ENCODE results near the gene DYNC2H1.
A peak's percentile ranks its signal among the peaks of the same experiment; 100 is the strongest.
"Not testable (repeated sequence)": the region's sequence is repeated elsewhere in the genome, so short reads cannot be mapped to it uniquely, and the experiment has no call there.

The DYNC2H1 gene

GRCh38 chr11:103368145-103368544 lies 258.9 kb downstream of the DYNC2H1 start:
- DNase-seq (ENCODE audit: low read depth): peak; percentile 53

DNA sequence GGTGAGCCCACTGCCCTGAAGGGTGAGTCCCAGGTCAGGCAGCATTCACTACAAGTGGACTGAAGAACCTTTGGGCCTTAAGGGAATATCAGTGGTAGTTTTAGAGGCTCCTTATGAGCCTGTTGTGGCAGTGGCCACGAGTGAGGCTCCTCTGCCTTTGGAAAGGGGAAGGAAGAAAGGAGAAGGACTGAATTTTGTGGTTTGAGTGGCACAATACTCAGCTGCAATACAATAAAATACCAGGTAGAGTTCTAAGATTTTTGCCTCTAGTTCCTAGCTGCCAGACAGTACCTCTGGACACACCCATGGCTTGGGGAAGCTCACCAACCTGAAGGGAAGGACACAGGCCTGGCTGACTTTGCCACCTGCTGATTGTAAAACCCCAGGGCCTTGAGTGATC lies 260.9 kb downstream of the DYNC2H1 start:
- no peak for DNase-seq (ENCODE audit: low read depth)

- no peak for DNase-seq (ENCODE audit: low read depth)
These were observed 263.7 kb downstream of the DYNC2H1 start for GRCh38 chr11:103372906-103373305.

- DNase-seq (ENCODE audit: low read depth): not testable (repeated sequence)
These were observed 265.0 kb downstream of the DYNC2H1 start for GRCh38 chr11:103374227-103374626.

GRCh38 chr11:103378931-103379330 lies 269.7 kb downstream of the DYNC2H1 start:
- DNase-seq (ENCODE audit: low read depth): no peak

DNA sequence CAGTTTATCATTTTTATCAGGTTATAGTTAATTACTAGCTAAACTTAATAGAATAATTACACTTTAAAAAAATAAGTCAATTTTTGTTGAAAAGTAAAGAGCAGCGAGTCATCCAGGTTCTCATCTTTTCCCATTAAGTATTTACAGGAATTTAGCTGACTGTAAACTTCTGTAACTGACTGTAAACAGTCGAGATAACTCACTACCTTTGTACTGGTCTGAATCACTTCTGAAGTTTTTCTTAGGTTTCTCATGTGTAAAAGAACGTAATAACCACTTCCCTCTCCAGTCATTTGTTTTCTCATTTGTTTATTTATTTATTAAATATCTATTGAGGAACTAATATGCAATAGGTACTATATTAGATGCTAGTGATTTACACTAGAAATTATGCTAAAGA lies 270.8 kb downstream of the DYNC2H1 start:
- no peak for DNase-seq (ENCODE audit: low read depth)

- no peak for DNase-seq (ENCODE audit: low read depth)
These were observed 275.4 kb downstream of the DYNC2H1 start for GRCh38 chr11:103384652-103385051.

DNA sequence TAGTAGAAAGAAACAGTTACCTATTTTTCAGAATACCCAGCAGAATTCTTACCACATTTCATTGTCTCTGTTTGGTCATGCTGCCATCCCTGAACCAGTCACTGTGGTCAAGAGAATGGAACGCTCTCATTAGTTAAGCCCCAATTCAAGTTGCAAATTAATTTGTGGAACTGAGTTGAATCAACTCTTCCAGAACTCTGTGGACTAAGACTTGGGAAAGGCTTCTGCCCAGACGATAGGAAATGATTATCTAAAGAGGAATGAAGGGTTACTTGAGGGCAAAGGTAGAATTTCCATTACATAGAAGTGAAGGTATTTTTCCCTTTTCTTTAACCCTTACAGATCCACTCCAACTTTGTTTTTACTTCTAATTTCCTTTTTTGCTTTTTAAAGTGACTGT lies 286.4 kb downstream of the DYNC2H1 start:
- DNase-seq (ENCODE audit: low read depth): peak; percentile 85

GRCh38 chr11:103396237-103396636 lies 287.0 kb downstream of the DYNC2H1 start:
- DNase-seq (ENCODE audit: low read depth): peak; percentile 31

DNA sequence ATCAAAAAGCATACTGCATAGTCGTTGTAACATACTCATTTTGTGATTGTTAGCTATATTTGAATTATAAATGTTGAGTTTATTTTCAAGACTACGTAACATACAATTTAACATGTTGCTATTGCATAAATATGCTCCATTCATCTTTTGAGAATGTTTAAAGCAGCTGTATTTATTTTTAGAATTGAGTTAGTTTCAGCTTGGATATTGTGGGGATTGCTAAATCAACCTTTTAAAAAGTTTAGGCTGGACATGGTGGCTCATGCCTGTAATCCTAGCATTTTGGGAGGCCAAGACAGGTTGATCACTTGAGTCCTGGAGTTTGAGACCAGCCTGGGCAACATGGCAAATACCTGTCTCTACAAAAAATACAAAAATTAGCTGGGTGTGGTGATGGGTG lies 288.1 kb downstream of the DYNC2H1 start:
- DNase-seq (ENCODE audit: low read depth): peak; percentile 53

- no peak for DNase-seq (ENCODE audit: low read depth)
These were observed 289.6 kb downstream of the DYNC2H1 start for GRCh38 chr11:103398829-103399228.

GRCh38 chr11:103406357-103406756 lies 297.1 kb downstream of the DYNC2H1 start:
- no peak for DNase-seq (ENCODE audit: low read depth)

- DNase-seq (ENCODE audit: low read depth): no peak
These were observed 298.4 kb downstream of the DYNC2H1 start for GRCh38 chr11:103407641-103408040.

- no peak for DNase-seq (ENCODE audit: low read depth)
These were observed 304.2 kb downstream of the DYNC2H1 start for GRCh38 chr11:103413266-103413888.

DNA sequence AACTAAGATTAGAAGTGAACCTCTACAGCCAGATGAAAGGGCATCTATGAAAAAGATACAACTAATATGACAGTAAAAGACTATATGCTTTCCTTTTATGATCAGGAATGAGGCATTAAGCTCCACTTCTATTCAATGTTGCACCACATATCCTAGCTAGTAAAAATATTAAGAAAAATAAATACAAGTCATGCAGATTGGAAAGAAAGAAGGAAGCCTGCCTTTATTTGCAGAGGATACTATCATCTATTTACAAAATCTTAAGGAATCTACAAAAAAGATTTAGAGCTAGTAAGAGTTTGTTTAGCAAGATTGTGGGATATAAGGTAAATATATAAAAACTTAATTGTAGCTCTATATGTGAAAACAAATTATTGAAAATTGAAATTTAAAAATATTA lies 308.8 kb downstream of the DYNC2H1 start:
- DNase-seq (ENCODE audit: low read depth): no peak

GRCh38 chr11:103420593-103420992 lies 311.4 kb downstream of the DYNC2H1 start:
- peak; percentile 75 for DNase-seq (ENCODE audit: low read depth)

GRCh38 chr11:103433386-103434072 lies 324.3 kb downstream of the DYNC2H1 start:
- peak; percentile 93 for DNase-seq (ENCODE audit: low read depth)

- DNase-seq (ENCODE audit: low read depth): peak; percentile 53
These were observed 324.8 kb downstream of the DYNC2H1 start for GRCh38 chr11:103434073-103434411.

DNA sequence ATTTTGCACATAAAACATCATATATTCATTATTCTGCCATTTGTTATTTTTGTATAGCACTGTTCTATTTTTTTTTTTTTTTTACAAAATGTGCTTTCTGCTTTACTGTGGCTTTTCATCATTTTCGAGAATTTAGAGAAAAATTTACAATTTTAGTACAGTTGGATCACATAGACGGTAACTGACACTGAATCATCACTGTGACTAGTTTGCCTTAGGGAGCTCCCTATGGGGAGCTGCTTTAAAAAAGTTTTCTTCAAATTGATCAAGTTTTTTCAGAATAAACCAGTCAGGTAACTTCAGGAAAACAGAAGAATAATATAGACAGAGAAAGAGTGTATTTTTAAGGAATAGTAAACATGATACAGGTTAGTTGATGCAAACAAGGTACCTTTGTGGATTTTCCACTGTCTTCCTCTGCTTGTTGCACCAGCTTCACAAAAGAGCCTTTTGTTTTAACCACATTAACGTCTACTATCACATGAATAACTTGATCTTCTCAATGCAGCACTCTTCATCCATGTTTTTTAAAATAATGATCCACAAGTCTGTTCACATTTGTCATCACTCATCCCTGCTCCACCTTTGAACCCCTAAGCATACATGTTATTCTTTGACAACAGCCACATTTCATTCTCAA lies 327.0 kb downstream of the DYNC2H1 start:
- peak; percentile 15 for DNase-seq (ENCODE audit: low read depth)

GRCh38 chr11:103441021-103441420 lies 331.8 kb downstream of the DYNC2H1 start:
- DNase-seq (ENCODE audit: low read depth): no peak

- no peak for DNase-seq (ENCODE audit: low read depth)
These were observed 339.7 kb downstream of the DYNC2H1 start for GRCh38 chr11:103448966-103449365.

GRCh38 chr11:103450241-103450640 lies 341.0 kb downstream of the DYNC2H1 start:
- DNase-seq (ENCODE audit: low read depth): peak; percentile 41

DNA sequence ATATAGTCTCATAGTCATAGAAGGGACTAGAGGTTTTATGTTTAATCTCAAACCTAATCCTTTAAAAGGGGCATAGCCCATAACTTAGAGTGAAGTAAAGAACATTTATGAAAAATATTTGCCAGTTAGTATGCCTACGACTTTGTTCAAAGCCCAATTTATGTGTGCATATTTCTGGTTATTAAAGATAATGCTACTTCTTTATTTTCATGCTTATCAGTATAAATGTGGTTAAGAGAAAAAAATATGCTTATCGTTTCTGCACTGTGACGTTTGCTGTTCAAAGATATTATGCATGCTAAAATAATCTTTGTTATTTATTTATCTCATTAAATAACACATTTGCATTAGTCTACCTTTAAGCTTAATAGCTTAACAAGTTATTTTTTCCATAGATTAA lies 343.9 kb downstream of the DYNC2H1 start:
- DNase-seq (ENCODE audit: low read depth): no peak

Data from EH (cell line).